Measurements from ENCODE around the gene DOP1A. TPM values are rescaled to one million over a fixed set of nuclear protein-coding genes. Genes with fewer than 3 reads are reported as not detected.

The DOP1A gene
- total and polyA plus RNA-seq, 2 of the 4 experiments (the other 2 are of a cell fraction), result 6.0 to 32.4 TPM

DNA sequence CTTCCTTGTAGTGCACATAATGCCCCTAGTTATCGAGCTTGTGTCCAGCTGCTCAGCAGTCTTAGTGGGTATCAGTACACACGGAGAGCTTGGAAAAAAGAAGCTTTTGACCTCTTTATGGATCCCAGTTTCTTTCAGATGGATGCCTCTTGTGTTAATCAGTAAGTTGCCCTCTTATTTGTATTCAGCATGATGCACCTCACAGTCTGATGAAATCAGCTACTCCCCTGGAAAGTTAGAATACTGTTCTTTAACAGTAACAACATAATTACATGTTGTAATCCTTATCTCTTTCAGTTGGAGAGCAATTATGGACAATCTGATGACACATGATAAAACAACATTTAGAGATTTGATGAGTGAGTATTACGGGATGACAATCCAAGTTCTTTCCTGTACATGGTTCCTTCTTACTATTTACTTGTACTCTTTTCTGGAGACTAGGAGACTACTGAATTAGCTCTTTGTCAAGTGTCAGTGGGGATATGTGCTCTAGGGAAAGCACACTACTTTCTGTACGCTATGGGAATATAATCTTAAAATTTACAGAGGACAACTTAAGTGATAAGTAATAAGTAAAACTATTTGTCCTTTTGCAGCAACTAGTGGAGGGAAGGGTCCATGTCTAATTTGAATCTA lies 86.5 kb downstream of the DOP1A start:
- H3K27ac ChIP-seq (ENCODE audit: insufficient read depth, low read length), result no peak overlapping the region
- H3K79me1 ChIP-seq (ENCODE audit: low read depth in 1 of 2, low read length in 2 of 2), result no peaks in the 10 kb centered on the region
- dilution Hi-C loops (cut with HindIII; ENCODE audit: low sequenced_read_pairs, unreplicated experiment) (no loop called here), intact Hi-C loops (cut with micrococcal nuclease) (no loop called here), in situ Hi-C loops (cut with MboI; ENCODE audit: low sequenced_read_pairs) (no loop called here)
- H3K23ac ChIP-seq (ENCODE audit: low read depth, low read length), result no peak overlapping the region
- no peak overlapping the region for H2BK120ac ChIP-seq (ENCODE audit: low read depth, low read length)
- no peak overlapping the region; a peak in 1 of 4 replicates for H4K8ac ChIP-seq (ENCODE audit: low read depth in 2 of 2, low read length in 2 of 2)
- CTCF ChIA-PET, result no interaction called here
- H3K9me1 ChIP-seq (ENCODE audit: insufficient read depth, low read length), result 0 out of 2 replicates have a peak, but pooled peaks cover 4% of the 10 kb centered on the region
- WGBS, 2 experiments (ENCODE audit: extremely low coverage in 2 of 2, insufficient read length in 1 of 2), result 40% methylated on average over 1 of the region's 4 CpGs; no CpG with 5 or more reads in 1 of the 2 experiments
- no peak overlapping the region for H3K18ac ChIP-seq (ENCODE audit: low read depth, low read length)
- no peak overlapping the region for H2AK9ac ChIP-seq (replicated peaks; ENCODE audit: low read depth, low read length, poor library complexity)
- H3K4me2 ChIP-seq (ENCODE audit: low read depth, low read length), result no peak overlapping the region
- no peak overlapping the region for H2AFZ ChIP-seq (replicated peaks; ENCODE audit: low read length, poor library complexity)
- DNase-seq (peak; percentile 53), ATAC-seq (ENCODE audit: low read depth) (peak; percentile 16; the same call in 1 of the 2 replicates)
- no peak overlapping the region for H4K5ac ChIP-seq (ENCODE audit: low read depth, low read length)
- H3K27me3 ChIP-seq (ENCODE audit: control insufficient read depth, insufficient read depth, low read length), result no peaks in the 10 kb centered on the region
- no peak overlapping the region for H3K56ac ChIP-seq (ENCODE audit: extremely low read depth, insufficient read depth, low read length)
- H2BK5ac ChIP-seq (ENCODE audit: low read depth, low read length, poor library complexity, severe bottlenecking), result no peak overlapping the region
- no peak for TF ChIP-seq SMC3 (IDR thresholded peaks at IDR 0.05; ENCODE audit: low read depth, low read length)
- 0 out of 2 replicates have a peak, but pooled peaks have one; percentile 30 for TF ChIP-seq CEBPB (IDR thresholded peaks at IDR 0.05; ENCODE audit: low read depth, low read length)
- peak; percentile 37; the same call in 1 of the 2 replicates for TF ChIP-seq MAFK (IDR thresholded peaks at IDR 0.05; ENCODE audit: low read depth, low read length)
- no peaks in the 10 kb centered on the region for H3K4me1 ChIP-seq (ENCODE audit: control insufficient read depth, insufficient read depth, low read length)
- H3K36me3 ChIP-seq (ENCODE audit: control insufficient read depth, insufficient read depth, low read length), result peaks cover 5% of the 10 kb centered on the region
- no peak overlapping the region for H3K4me3 ChIP-seq (ENCODE audit: insufficient read depth, low read depth, low read length)
- H2BK15ac ChIP-seq (ENCODE audit: low read depth, low read length), result no peak overlapping the region
- POLR2A ChIA-PET (ENCODE audit: unreplicated experiment), result no interaction called here
- no peak overlapping the region for H2BK20ac ChIP-seq (ENCODE audit: low read depth, low read length)
- no peak overlapping the region for H3K4ac ChIP-seq (ENCODE audit: low read depth, low read length)
- no TSS peak for BruUV-seq (replicated peaks)
- H2AK5ac ChIP-seq (ENCODE audit: low read depth, low read length), result no peak overlapping the region
- H3K9me3 ChIP-seq (ENCODE audit: control insufficient read depth, insufficient read depth, low read length), result no peaks in the 10 kb centered on the region
- H4K91ac ChIP-seq (ENCODE audit: insufficient read depth, low read depth, low read length), result no peak overlapping the region
- H3K14ac ChIP-seq (replicated peaks; ENCODE audit: low read depth, low read length), result 0 out of 2 replicates have a peak overlapping the region, but pooled peaks have one; percentile 25
- H4K20me1 ChIP-seq (ENCODE audit: insufficient read depth, low read length), result no peaks in the 10 kb centered on the region
- H3K9ac ChIP-seq (ENCODE audit: low read depth, low read length), result no peak overlapping the region

Measured in IMR-90 (cell line).